G401 (cell line): Measurements from ENCODE around the gene M1AP. TPM values are rescaled to one million over a fixed set of nuclear protein-coding genes. Genes with fewer than 3 reads are reported as not detected.
"Not testable (repeated sequence)": the region's sequence is repeated elsewhere in the genome, so short reads cannot be mapped to it uniquely, and the experiment has no call there.

Source experiments
- DNase-seq: peaks from one replicate; pipeline ENCODE4 v3.0.0-alpha.2; 2015; ENCODE audit warnings: low spot score
- in situ Hi-C: cut with HindIII; loops from 2 replicates; pipeline ENCODE4 v1.10.0; 2016; ENCODE audit warnings: low sequenced_read_pairs, mixed read lengths
- total RNA-seq: library from RNA; depleted of rRNA; stranded (reverse); fragments of >200 nt; shearing (Covaris generic); gene quantifications from 2 replicates; pipeline ENCODE4 v1.2.3, GENCODE V29; 2014

M1AP gene
- total RNA-seq, 1 experiment from 2014 or later: not detected

GRCh38 chr2:74655579-74655978 is 7.4 kb upstream of the M1AP start:
- in situ Hi-C loops: no loop called here
- no peak for DNase-seq

- peak; percentile 99 for DNase-seq
- in situ Hi-C loops: no loop called here
Measured at GRCh38 chr2:74653985-74654882, 6.1 kb upstream of the M1AP start, which contains the start of gene SEMA4F. TSS of gene SEMA4F (plus strand) at chr2:74654247. CDS start at chr2:74654377, 130 bp downstream.

- in situ Hi-C loops: no loop called here
Measured at GRCh38 chr2:74653589-74653984, 5.5 kb upstream of the M1AP start.

GRCh38 chr2:74646834-74647482 is 1.2 kb downstream of the M1AP start:
- in situ Hi-C loops: no loop called here
- DNase-seq: no peak

More at GRCh38 chr2:74653589-74653984, 5.5 kb upstream of the M1AP start:
- peak; percentile 7 for DNase-seq

- DNase-seq: no peak
- in situ Hi-C loops: no loop called here
Measured at GRCh38 chr2:74646201-74646600, 1.9 kb downstream of the M1AP start.

GRCh38 chr2:74645344-74645743 is 2.8 kb downstream of the M1AP start:
- in situ Hi-C loops: no loop called here
- DNase-seq: no peak

- in situ Hi-C loops: no loop called here
- DNase-seq: no peak
Measured at GRCh38 chr2:74639550-74639949, 8.6 kb downstream of the M1AP start.

- DNase-seq: no peak
- in situ Hi-C loops: no loop called here
Measured at GRCh38 chr2:74632939-74633312, 15.2 kb downstream of the M1AP start.

- in situ Hi-C loops: no loop called here
- peak; percentile 10 for DNase-seq
Measured at GRCh38 chr2:74632209-74632938, 15.8 kb downstream of the M1AP start.

- in situ Hi-C loops: not testable (repeated sequence)
Measured at GRCh38 chr2:74630454-74630853, 17.7 kb downstream of the M1AP start.

GRCh38 chr2:74628538-74629105 is 19.5 kb downstream of the M1AP start:
- DNase-seq: no peak
- in situ Hi-C loops: no loop called here

More at GRCh38 chr2:74630454-74630853, 17.7 kb downstream of the M1AP start:
- not testable (repeated sequence) for DNase-seq

- in situ Hi-C loops: no loop called here
- DNase-seq: peak; percentile 1
Measured at GRCh38 chr2:74625658-74626425, 22.3 kb downstream of the M1AP start.

- no peak for DNase-seq
- in situ Hi-C loops: no loop called here
Measured at GRCh38 chr2:74620671-74621070, 27.5 kb downstream of the M1AP start.

GRCh38 chr2:74619651-74620297 is 28.4 kb downstream of the M1AP start:
- no peak for DNase-seq
- in situ Hi-C loops: no loop called here

- DNase-seq: no peak
- in situ Hi-C loops: no loop called here
Measured at GRCh38 chr2:74618410-74619083, 29.6 kb downstream of the M1AP start.

GRCh38 chr2:74617122-74617521 is 31.0 kb downstream of the M1AP start:
- in situ Hi-C loops: no loop called here

GRCh38 chr2:74606927-74607326 is 41.2 kb downstream of the M1AP start:
- DNase-seq: no peak
- in situ Hi-C loops: no loop called here

More at GRCh38 chr2:74617122-74617521, 31.0 kb downstream of the M1AP start:
- DNase-seq: no peak
